OCI-LY7 (cell line): ENCODE results near the gene DOK4. TPM values are rescaled to one million over a fixed set of nuclear protein-coding genes. Genes with fewer than 3 reads are reported as not detected.

Experiments used
- BruUV-seq: library from RNA; stranded (reverse); fragments of 400-500 nt; replicated peaks from 2 replicates; lab custom pipeline; 2021; lab: Mats Ljungman, UMichigan
- CTCF ChIA-PET: fragments of 300-600 bp; sonication (Branson Sonifier 250); formaldehyde crosslinking; loops from one replicate; lab custom pipeline; 2022; ENCODE audit warnings: antibody characterized with exemption; ENCODE audit not compliant: unreplicated experiment; lab: Charles Lee
- POLR2A ChIA-PET: fragments of 300-600 bp; sonication (Branson Sonifier 250); formaldehyde crosslinking; loops from one replicate; lab custom pipeline; 2022; ENCODE audit warnings: antibody characterized with exemption; lab: Charles Lee
- DNase-seq: peaks from one replicate; pipeline ENCODE4 v3.0.0-alpha.2; 2015; ENCODE audit warnings: low spot score
- H2AFZ ChIP-seq: fragments of 200-600 bp; sonication (generic), shearing (Covaris generic); 2 replicates; pipeline ENCODE4 v1.6.1; 2014; ENCODE audit warnings: mild to moderate bottlenecking, antibody characterized with exemption, low read length, moderate library complexity
- H3K27ac ChIP-seq: fragments of 200-600 bp; sonication (generic); 2 replicates; pipeline ENCODE4 v1.5.1; 2014; ENCODE audit warnings: mixed run types, low read depth, mild to moderate bottlenecking, moderate library complexity, low read length, inconsistent platforms; ENCODE audit not compliant: poor library complexity, severe bottlenecking
- H3K36me3 ChIP-seq: fragments of 200-600 bp; sonication (generic); 2 replicates; pipeline ENCODE4 v1.6.1; 2014; ENCODE audit warnings: mild to moderate bottlenecking, antibody characterized with exemption, low read length, moderate library complexity, mixed read lengths; ENCODE audit not compliant: insufficient read depth
- H3K4me1 ChIP-seq: fragments of 200-600 bp; sonication (generic); 2 replicates; pipeline ENCODE4 v1.5.1; 2014; ENCODE audit warnings: mild to moderate bottlenecking, low read length; ENCODE audit not compliant: insufficient read depth, poor library complexity, severe bottlenecking
- H3K4me2 ChIP-seq: fragments of 200-600 bp; sonication (generic); 2 replicates; pipeline ENCODE4 v1.6.1; 2014; ENCODE audit warnings: mild to moderate bottlenecking, low read length
- H3K4me3 ChIP-seq: fragments of 200-600 bp; sonication (generic); 2 replicates; pipeline ENCODE4 v1.5.1; 2014; ENCODE audit warnings: mild to moderate bottlenecking, low read depth, low read length; ENCODE audit not compliant: poor library complexity, severe bottlenecking
- H3K79me2 ChIP-seq: fragments of 200-600 bp; sonication (generic); 2 replicates; pipeline ENCODE4 v1.6.1; 2016; ENCODE audit warnings: low read depth, mild to moderate bottlenecking, low read length, moderate library complexity, mixed read lengths; ENCODE audit not compliant: insufficient read depth
- H3K9me2 ChIP-seq: fragments of 200-600 bp; sonication (generic); 2 replicates; pipeline ENCODE4 v1.6.1; 2016; ENCODE audit warnings: mild to moderate bottlenecking, low read length, mixed read lengths; ENCODE audit not compliant: insufficient read depth
- H3K9me3 ChIP-seq: fragments of 200-600 bp; sonication (generic); 2 replicates; pipeline ENCODE4 v1.6.1; 2014; ENCODE audit warnings: mild to moderate bottlenecking, mixed run types, low read length, mixed read lengths
- H4K20me1 ChIP-seq: fragments of 200-600 bp; sonication (generic); 2 replicates; pipeline ENCODE4 v1.6.1; 2014; ENCODE audit warnings: mild to moderate bottlenecking, antibody characterized with exemption, low read length, moderate library complexity, mixed read lengths; ENCODE audit not compliant: insufficient read depth
- EZH2phosphoT487 ChIP-seq: fragments of 200-600 bp; sonication (generic); IDR thresholded peaks from 2 replicates; pipeline ENCODE4 v1.6.1; 2018; ENCODE audit warnings: low read depth, borderline replicate concordance, mild to moderate bottlenecking, mixed run types, antibody characterized with exemption, low read length, moderate library complexity, mixed read lengths
- intact Hi-C: fragments of 100-400 bp; cut with micrococcal nuclease; formaldehyde crosslinking; loops from one replicate; pipeline ENCODE4 v1.10.0; 2022; ENCODE audit not compliant: unreplicated experiment
- total RNA-seq, 2 experiments: library from RNA; depleted of rRNA in 1 of 2; stranded (reverse); fragments of >200 nt in 1 of 2; shearing (Covaris generic) in 1 of 2; gene quantifications; 2 replicates each; pipeline ENCODE4 v1.2.3, GENCODE V29; 2014 to 2022
- TF ChIP-seq, protein P1 (sequence below): fragments of 200-600 bp; sonication (generic); conservative IDR thresholded peaks from 2 replicates; pipeline ENCODE4 v1.5.1; 2014; ENCODE audit warnings: mild to moderate bottlenecking, antibody characterized with exemption, low read length, moderate library complexity, mixed read lengths

DOK4 gene
- total RNA-seq, 2 experiments from 2014 or later = 0.09 to 1.0 TPM

DNA sequence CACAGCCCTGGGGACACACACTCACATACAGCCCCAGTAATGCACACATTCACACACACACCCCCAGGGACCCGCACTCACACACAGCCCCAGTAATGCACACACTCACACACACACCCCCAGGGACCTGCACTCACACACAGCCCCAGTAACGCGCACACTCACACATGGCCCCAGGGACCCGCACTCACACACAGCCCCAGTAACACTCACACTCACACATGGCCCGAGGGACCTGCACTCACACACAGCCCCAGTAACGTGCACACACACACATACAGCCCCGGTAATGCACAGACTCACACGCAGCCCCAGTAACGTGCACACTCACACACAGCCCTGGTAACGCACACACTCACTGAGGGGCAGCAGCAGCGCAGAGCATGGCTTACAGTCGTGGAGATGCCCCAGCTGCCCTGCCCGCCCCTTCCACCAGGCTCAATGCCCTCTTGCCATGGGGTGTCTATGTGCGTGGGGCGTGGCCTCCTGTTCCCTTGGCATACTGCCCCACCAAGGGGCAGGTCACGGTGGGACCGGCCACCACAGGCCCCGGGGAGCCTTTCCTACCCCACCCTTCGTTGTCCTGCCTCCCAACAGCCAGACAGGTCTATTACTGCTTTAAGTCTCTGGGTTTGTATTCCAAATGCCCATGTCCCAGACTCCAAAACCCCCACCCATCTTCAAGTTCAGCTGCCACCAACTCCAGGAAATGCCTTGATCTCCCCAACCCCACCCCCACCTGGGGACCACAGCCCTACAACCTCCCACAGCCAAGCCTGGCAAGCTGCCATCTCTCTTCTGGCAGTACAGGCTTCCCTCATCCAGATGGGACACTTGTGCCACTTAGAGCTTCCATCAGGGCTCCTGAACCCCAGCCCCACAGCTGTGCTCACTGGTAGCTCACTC lies 47.4 kb upstream of the DOK4 start:
- no peaks in the 10 kb centered on the region for H3K79me2 ChIP-seq
- H2AFZ ChIP-seq = no peak overlapping the region
- no peak for TF ChIP-seq EZH2phosphoT487
- TF ChIP-seq, protein P1, sequence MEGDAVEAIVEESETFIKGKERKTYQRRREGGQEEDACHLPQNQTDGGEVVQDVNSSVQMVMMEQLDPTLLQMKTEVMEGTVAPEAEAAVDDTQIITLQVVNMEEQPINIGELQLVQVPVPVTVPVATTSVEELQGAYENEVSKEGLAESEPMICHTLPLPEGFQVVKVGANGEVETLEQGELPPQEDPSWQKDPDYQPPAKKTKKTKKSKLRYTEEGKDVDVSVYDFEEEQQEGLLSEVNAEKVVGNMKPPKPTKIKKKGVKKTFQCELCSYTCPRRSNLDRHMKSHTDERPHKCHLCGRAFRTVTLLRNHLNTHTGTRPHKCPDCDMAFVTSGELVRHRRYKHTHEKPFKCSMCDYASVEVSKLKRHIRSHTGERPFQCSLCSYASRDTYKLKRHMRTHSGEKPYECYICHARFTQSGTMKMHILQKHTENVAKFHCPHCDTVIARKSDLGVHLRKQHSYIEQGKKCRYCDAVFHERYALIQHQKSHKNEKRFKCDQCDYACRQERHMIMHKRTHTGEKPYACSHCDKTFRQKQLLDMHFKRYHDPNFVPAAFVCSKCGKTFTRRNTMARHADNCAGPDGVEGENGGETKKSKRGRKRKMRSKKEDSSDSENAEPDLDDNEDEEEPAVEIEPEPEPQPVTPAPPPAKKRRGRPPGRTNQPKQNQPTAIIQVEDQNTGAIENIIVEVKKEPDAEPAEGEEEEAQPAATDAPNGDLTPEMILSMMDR = no peak
- ChIA-PET POLR2A (interaction anchor here (1.0 to 1.3 kb wide), 2 partner anchors 9 to 87 kb away, joined by 3 to 7 read pairs; partner anchors contain the start of genes ADGRG5, CIAPIN1 and COQ9), CTCF (no interaction called here)
- DNase-seq = no peak
- peak overlapping the region; percentile 45 for H3K4me2 ChIP-seq
- H3K9me3 ChIP-seq = no peaks in the 10 kb centered on the region
- intact Hi-C loops = no loop called here
- H3K36me3 ChIP-seq = no peaks in the 10 kb centered on the region
- peaks cover 88% of the 10 kb centered on the region for H3K4me1 ChIP-seq
- H3K9me2 ChIP-seq = no peaks in the 10 kb centered on the region
- H3K4me3 ChIP-seq = no peak overlapping the region
- no TSS peak for BruUV-seq
- no peaks in the 10 kb centered on the region for H4K20me1 ChIP-seq
- no peak overlapping the region for H3K27ac ChIP-seq

- H3K9me2 ChIP-seq = no peaks in the 10 kb centered on the region
- TF ChIP-seq, protein P1 = no peak
- no peak for TF ChIP-seq EZH2phosphoT487
- DNase-seq = peak; percentile 27
- H3K79me2 ChIP-seq = no peaks in the 10 kb centered on the region
- intact Hi-C loops = no loop called here
- ChIA-PET POLR2A (interaction anchor here (1.0 kb wide), 1 partner anchor 10 kb away, joined by 3 read pairs; no protein-coding TSS in a partner anchor), CTCF (interaction anchor here (0.6 kb wide), 1 partner anchor 29 kb away, joined by 5 read pairs; no protein-coding TSS in a partner anchor)
- peaks cover 74% of the 10 kb centered on the region for H3K4me1 ChIP-seq
- peak overlapping the region; percentile 20 for H3K4me3 ChIP-seq
- H3K9me3 ChIP-seq = no peaks in the 10 kb centered on the region
- H3K27ac ChIP-seq = no peak overlapping the region
- BruUV-seq = no TSS peak
- peak overlapping the region; percentile 45 for H3K4me2 ChIP-seq
- no peak overlapping the region for H2AFZ ChIP-seq
- H4K20me1 ChIP-seq = no peaks in the 10 kb centered on the region
- H3K36me3 ChIP-seq = no peaks in the 10 kb centered on the region
These were observed 46.0 kb upstream of the DOK4 start for GRCh38 chr16:57532266-57532625.
